T-helper 22 cell (primary cell): Measurements from ENCODE around the gene CTRB1.
"Not testable (repeated sequence)": the region's sequence is repeated elsewhere in the genome, so short reads cannot be mapped to it uniquely, and the experiment has no call there.

Experiments used
- DNase-seq: peaks from one replicate; pipeline ENCODE4 v3.0.0-alpha.2; 2020; ENCODE audit warnings: low read depth

CTRB1 gene

GRCh38 chr16:75204410-75204758 is 14.4 kb upstream of the CTRB1 start:
- DNase-seq = no peak

GRCh38 chr16:75204905-75205304 is 13.9 kb upstream of the CTRB1 start:
- not testable (repeated sequence) for DNase-seq

GRCh38 chr16:75205438-75205837 is 13.3 kb upstream of the CTRB1 start:
- DNase-seq = not testable (repeated sequence)

- not testable (repeated sequence) for DNase-seq
Measured at GRCh38 chr16:75205961-75206748, 12.6 kb upstream of the CTRB1 start.

GRCh38 chr16:75206749-75207451 is 11.9 kb upstream of the CTRB1 start, which contains the start of gene CTRB2:
CTRB2 (minus strand) TSS chr16:75207161; CDS start chr16:75207141, 20 bp downstream.
- no peak for DNase-seq

- DNase-seq = no peak
Measured at GRCh38 chr16:75207831-75208230, 11.0 kb upstream of the CTRB1 start.

GRCh38 chr16:75208242-75208825 is 10.5 kb upstream of the CTRB1 start:
- no peak for DNase-seq

GRCh38 chr16:75208861-75209505 is 9.8 kb upstream of the CTRB1 start:
- DNase-seq = no peak

- DNase-seq = not testable (repeated sequence)
Measured at GRCh38 chr16:75209514-75209913, 9.3 kb upstream of the CTRB1 start.

- DNase-seq = no peak
Measured at GRCh38 chr16:75209944-75210343, 8.8 kb upstream of the CTRB1 start.

GRCh38 chr16:75211286-75211685 is 7.5 kb upstream of the CTRB1 start:
- not testable (repeated sequence) for DNase-seq

GRCh38 chr16:75216127-75216526 is 2.7 kb upstream of the CTRB1 start:
- DNase-seq = no peak

- no peak for DNase-seq
Measured at GRCh38 chr16:75216576-75216975, 2.2 kb upstream of the CTRB1 start.

- DNase-seq = no peak
Measured at GRCh38 chr16:75217389-75217851, 1.4 kb upstream of the CTRB1 start.

- DNase-seq = no peak
Measured at GRCh38 chr16:75219088-75219487, 300 bp downstream of the CTRB1 start.

GRCh38 chr16:75219838-75220237 is 1.1 kb downstream of the CTRB1 start:
- DNase-seq = no peak

GRCh38 chr16:75222271-75222783 is 3.5 kb downstream of the CTRB1 start:
- no peak for DNase-seq

GRCh38 chr16:75223129-75223528 is 4.3 kb downstream of the CTRB1 start:
- not testable (repeated sequence) for DNase-seq

GRCh38 chr16:75224306-75225082 is 5.7 kb downstream of the CTRB1 start:
- DNase-seq = no peak

GRCh38 chr16:75225092-75225491 is 6.3 kb downstream of the CTRB1 start:
- DNase-seq = no peak
